ENCODE results near the gene ZDHHC11B. TPM values are rescaled to one million over a fixed set of nuclear protein-coding genes. Genes with fewer than 3 reads are reported as not detected.

The ZDHHC11B gene
- polyA plus RNA-seq, 1 experiment: 0.05 TPM

GRCh38 chr5:761854-762710, 22.4 kb downstream of the ZDHHC11B start:
- ChIA-PET CTCF (no interaction called here), POLR2A (no interaction called here)
- Histone ChIP-seq H3K4me3 (ENCODE audit: low read depth, low read length) (no peak overlapping the region), H3K27me3 (ENCODE audit: control insufficient read depth, insufficient read depth, low read length) (peaks cover 4% of the 10 kb centered on the region), H3K36me3 (ENCODE audit: control insufficient read depth, insufficient read depth, low read length) (no peaks in the 10 kb centered on the region)
- DNase-seq (ENCODE audit: low read depth): no peak
- no peak for TF ChIP-seq CTCF (IDR thresholded peaks at IDR 0.05; ENCODE audit: insufficient read depth, low read depth, low read length)

- POLR2A ChIA-PET: no interaction called here
- CTCF ChIA-PET: no interaction called here
- TF ChIP-seq CTCF (IDR thresholded peaks at IDR 0.05; ENCODE audit: insufficient read depth, low read depth, low read length): no peak
- no peaks in the 10 kb centered on the region for H3K36me3 ChIP-seq (ENCODE audit: control insufficient read depth, insufficient read depth, low read length)
- H3K27me3 ChIP-seq (ENCODE audit: control insufficient read depth, insufficient read depth, low read length): peaks cover 4% of the 10 kb centered on the region
- no peak for DNase-seq (ENCODE audit: low read depth)
- no peak overlapping the region for H3K4me3 ChIP-seq (ENCODE audit: low read depth, low read length)
These were observed 23.3 kb downstream of the ZDHHC11B start for GRCh38 chr5:761059-761771.

GRCh38 chr5:760363-761058, 24.0 kb downstream of the ZDHHC11B start:
- H3K36me3 ChIP-seq (ENCODE audit: control insufficient read depth, insufficient read depth, low read length): no peaks in the 10 kb centered on the region
- DNase-seq (ENCODE audit: low read depth): no peak
- H3K27me3 ChIP-seq (ENCODE audit: control insufficient read depth, insufficient read depth, low read length): peaks cover 4% of the 10 kb centered on the region
- no peak for TF ChIP-seq CTCF (IDR thresholded peaks at IDR 0.05; ENCODE audit: insufficient read depth, low read depth, low read length)
- no peak overlapping the region for H3K4me3 ChIP-seq (ENCODE audit: low read depth, low read length)
- POLR2A ChIA-PET: no interaction called here
- CTCF ChIA-PET: no interaction called here

GRCh38 chr5:759781-760362, 24.7 kb downstream of the ZDHHC11B start:
- TF ChIP-seq CTCF (IDR thresholded peaks at IDR 0.05; ENCODE audit: insufficient read depth, low read depth, low read length): no peak
- Histone ChIP-seq H3K4me3 (ENCODE audit: low read depth, low read length) (no peak overlapping the region), H3K27me3 (ENCODE audit: control insufficient read depth, insufficient read depth, low read length) (peaks cover 4% of the 10 kb centered on the region), H3K36me3 (ENCODE audit: control insufficient read depth, insufficient read depth, low read length) (no peaks in the 10 kb centered on the region)
- ChIA-PET CTCF (no interaction called here), POLR2A (no interaction called here)
- DNase-seq (ENCODE audit: low read depth): no peak

All from BJ (cell line).